MV-4-11 (cell line): ENCODE measurements around the gene SGK1.

Source experiments
- DNase-seq: peaks from one replicate; lab custom pipeline; 2025; lab: John Stamatoyannopoulos, UW

The SGK1 gene

DNA sequence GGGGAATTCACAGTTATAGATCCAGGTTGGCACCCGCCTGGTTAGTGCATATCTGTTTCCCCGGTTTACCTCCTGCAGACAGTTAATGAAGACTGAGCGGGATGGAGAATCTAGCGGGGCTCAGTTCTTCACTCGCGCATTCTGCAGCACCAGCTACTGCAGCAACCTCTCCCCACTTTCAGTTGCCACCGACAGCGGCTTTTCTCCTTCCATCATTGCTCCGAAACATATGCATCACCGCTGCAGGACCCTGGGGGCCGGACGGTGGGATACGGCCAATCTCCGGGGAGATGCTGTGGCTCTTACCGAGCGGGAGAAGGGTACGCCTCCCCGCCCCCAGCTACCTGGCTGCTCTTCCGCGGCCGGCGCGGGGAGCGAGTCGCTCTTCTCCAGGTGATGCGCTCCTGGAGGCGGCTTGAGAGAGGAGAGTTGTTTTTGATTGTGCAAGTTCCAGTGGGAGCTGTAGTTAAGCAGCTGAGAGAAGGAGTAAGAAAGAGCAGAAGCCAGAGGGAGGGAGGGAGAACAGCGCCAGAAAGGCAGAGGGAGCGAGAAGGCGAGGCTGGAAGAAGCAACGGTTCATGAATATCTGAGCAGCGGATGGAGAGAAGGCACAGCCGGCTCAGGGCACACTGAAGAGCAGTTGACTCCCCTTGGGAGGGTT is at the start of gene SGK1:
SGK1 (minus strand) TSS at position 642 of the 661 bp plus-strand sequence. CDS start 652 bp downstream, outside the sequence.
- no peak for DNase-seq

GRCh38 chr6:134363323-134364039 is 45.6 kb upstream of the SGK1 start:
- no peak for DNase-seq

GRCh38 chr6:134361011-134361410 is 43.1 kb upstream of the SGK1 start:
- DNase-seq: no peak

DNA sequence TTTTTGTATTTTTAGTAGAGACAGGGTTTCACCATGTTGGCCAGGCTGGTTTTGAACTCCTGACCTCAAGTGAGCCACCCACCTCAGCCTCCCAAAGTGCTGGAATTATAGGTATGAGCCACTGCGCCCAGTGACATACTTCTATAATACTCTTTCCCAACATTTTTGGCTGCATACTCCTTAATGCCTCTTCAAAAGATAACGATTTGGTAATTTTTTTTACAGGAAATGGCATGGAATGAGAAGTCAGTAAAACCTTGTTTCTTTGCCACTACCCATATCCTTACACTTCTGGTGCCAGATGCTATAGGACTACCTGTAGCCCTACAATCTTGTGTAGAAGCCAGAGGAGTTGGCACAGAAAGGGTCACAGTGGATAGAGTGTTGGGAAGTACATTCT is 41.4 kb upstream of the SGK1 start:
- DNase-seq: no peak

DNA sequence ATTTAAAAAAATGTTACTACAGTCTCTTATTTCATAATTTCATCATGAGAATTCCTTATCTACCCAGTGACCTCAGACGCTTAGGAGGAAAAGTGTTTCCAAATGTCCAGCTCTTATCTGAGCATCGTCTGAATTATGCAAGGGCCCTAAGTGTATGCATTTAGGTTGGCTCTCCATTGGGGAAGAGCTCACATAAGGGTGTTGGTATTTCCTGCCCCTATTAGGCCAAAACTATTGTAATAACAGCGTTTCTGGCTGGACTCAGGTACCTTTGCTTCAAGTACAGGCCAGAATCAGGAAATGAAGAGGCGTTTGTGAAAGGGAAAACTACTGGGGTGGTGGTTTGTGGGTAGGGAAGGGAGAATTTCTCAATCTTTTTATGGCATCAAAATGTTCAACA is 40.4 kb upstream of the SGK1 start:
- peak; percentile 54 for DNase-seq

DNA sequence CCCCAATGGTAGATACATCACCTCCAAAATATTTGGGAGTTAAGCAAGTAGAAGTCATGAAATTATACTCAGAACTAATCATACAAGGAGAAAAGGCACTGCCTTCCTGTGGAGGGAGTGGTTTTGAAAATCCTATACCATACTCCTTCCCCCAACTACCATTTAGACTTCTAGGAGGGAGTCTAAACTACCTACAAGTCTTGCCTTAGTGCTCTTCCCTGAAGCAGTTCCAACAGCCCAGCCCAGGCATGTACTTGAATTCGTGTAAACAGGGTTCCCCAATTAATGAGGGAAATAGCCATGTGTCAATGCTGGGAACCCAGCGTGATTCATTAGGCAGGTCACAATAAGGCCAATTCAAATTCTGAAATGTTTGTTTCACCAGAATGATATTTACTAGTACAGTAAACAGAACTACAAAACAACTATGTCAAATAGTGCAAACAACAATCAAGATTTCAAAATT is 39.1 kb upstream of the SGK1 start:
- DNase-seq: no peak

GRCh38 chr6:134356405-134356804 is 38.5 kb upstream of the SGK1 start:
- no peak for DNase-seq

- DNase-seq: peak; percentile 78
Observed at GRCh38 chr6:134352786-134353480, 35.0 kb upstream of the SGK1 start.

GRCh38 chr6:134351615-134352474 is 33.9 kb upstream of the SGK1 start:
- DNase-seq: peak; percentile 25

DNA sequence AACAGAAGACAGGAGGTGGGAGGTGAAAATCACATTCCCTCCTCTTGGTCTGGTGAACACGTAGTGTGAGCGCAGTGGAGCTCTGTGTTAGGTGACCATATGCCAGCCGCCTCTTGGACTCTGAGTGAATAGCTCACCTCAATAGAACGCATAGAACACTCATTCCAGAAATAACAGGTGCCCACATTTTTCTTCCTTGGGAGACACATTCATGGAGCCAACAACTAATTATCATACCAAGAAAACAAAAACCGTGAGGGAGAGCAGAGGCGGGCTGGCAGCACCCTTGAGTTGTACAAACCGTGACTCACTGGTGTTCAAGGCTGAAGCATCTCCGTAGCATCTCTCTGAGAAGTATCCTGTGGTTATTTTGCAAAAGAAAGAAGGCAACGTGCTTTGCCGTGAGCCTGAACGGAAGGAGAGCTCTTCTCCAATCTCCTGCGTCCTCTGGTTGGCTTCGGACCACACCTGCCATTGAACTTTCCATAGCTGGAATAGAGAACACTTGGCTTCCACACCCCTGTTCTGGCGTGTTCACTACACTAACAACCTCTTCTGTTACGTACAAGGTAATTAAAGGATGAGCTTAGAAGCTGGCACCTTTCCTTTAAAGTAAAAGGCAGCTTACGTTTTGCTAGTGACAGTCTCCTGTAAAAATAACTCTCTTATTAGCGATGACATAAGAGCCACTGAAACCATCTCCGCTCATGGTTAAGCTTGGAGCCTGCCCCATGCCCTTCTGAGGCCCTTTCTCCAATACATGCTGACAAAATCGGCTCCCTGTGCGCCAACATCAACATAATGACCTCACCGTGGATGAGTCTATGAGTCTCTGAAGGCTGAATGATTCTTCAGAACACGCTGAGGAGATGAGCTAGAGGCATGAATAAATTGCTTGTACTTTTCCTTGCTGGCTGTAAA is 30.2 kb upstream of the SGK1 start:
- no peak for DNase-seq

GRCh38 chr6:134346932-134347545 is 29.1 kb upstream of the SGK1 start:
- no peak for DNase-seq

- no peak for DNase-seq
Observed at GRCh38 chr6:134345789-134346188, 27.9 kb upstream of the SGK1 start.

GRCh38 chr6:134343066-134343465 is 25.2 kb upstream of the SGK1 start:
- no peak for DNase-seq

DNA sequence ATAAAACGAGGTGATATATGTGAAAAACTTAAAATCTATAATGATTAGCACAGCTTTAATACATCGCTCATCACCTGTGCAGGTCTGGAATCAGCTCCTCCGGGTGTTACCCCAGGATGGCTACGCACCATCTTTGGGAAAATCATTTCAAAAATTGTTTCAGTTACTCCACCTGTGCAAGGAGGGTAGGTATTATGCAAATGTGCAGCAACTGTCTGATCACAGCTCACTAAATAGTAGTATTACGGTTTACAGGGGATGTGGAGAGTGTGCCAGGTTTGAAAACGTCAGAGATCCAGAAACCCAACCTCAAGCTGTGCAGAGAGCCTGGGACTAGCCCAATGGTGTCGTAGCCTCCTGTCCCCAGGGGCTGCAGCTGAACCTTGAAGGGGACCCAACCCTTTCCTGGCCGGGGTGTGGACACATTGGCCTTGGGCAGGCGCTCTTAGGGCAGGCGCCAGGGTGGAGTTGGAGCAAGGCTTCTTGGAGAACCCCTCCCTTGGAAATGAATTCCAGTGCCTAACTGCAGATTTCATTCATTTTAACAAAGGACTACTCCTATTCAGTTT is 24.2 kb upstream of the SGK1 start:
- no peak for DNase-seq

DNA sequence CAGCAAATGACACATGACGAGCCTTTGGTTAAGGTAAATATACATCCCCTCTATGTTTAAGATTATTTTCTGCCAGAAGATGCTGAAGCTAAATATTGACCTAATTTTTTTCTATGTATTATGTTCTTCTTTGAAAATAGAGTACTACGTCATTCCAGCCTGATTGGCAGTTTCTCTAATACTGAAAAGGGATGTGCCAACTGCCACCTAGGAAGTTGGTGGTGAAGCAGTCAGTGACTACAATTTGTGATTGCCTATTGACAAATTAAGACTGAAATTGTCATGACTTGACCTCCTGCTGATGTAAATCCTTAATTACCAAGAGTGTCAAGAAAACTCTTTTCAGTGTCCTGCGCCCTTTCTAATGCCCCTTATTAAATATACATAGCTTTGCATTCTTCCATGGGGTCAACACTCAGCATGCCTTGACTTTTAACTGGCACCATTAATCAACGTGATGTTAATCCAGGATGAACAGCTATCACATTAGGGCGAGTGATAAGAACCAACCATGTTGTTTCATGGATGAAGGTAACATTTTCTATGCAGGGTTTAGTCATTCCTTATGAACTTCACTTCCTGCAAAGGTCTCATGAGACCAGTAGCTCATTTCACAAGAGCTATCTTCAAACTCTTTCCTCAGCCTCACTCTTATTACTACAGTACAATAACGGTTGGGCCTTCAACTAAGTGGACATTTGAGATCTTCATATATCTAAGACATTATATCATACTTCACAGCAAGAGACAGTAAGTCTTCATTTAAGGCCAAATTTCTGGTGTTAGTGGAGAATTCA is 22.5 kb upstream of the SGK1 start:
- DNase-seq: peak; percentile 39

DNA sequence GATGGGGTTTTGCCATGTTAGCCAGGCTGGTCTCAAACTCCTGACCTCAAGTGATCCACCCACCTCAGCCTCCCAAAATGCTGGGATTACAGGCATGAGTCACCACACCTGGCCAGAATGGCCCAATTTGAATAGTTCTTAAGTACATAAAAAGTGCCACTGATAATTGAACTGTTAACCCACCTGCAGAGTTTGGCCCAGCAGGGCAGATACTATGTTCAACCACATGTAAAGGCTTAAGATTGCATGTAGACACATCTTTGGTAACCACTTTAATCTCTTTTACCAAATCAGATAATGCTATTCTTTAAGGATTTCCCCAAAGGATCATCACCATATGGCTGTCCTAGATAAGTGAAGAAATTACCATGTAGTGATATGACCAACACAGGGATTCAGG is 21.3 kb upstream of the SGK1 start:
- DNase-seq: no peak

DNA sequence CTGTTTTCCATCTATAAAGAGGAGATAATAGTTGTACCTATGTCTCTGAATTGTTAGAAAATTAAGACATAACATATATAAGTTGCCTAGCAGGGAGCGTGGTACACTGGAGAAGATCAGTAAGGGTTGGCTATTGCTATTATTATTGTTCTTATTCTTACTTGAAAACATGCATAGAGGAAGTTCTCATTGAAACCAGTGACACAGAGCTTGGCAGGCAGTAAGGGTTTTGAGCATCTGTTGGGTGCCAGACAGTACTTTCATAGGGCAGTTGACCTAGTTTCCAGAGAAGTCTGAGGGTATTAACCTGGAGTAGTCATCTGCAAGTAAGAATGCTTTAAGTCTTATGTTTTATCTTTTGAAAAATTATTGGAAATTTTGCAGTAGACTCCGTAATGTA is 13.3 kb upstream of the SGK1 start:
- DNase-seq: no peak

GRCh38 chr6:134330555-134330954 is 12.6 kb upstream of the SGK1 start:
- DNase-seq: no peak

DNA sequence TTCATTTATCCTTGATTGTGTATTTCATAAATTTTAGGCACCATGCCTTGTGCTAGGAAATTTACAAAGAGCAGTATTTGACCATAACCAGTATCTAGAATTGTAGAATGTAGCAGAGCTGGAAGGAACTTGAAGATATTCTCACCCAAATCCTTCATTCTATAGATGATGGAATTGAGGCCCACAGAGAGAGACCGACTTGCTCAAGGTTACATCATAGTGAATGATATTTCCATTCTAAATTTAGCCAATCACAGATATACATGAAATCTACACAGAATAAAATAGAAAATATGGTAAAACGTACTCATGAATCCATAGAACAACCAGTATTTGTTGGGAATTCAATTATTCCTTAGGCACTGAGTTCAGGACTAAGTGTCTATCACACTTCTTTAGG is 10.9 kb upstream of the SGK1 start:
- no peak for DNase-seq
